ENCODE measurements around the gene PARD6G.

DNA sequence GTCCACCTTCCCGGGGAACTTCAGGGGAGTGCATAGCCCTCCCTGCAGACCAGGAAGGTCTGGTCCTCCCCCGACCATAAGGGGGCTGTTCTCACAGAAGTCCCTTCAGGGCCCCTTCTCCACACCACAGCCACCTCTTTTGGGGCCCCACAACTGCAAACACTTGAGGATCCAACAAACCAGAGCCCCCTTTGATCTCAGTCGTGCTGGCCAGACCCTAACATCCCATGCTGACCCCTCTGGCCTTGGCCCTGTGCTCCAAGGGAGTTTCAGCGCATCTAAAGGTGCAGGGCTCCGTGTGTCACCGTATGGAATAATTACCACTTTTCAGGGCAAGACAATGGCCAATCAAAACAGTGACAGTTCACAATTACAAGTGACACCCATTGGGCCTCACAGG lies 80.6 kb downstream of the PARD6G start:
- no peak for TF ChIP-seq EZH2 (IDR thresholded peaks at IDR 0.05; ENCODE audit: insufficient read depth, low read length)
- TF ChIP-seq, protein P1, sequence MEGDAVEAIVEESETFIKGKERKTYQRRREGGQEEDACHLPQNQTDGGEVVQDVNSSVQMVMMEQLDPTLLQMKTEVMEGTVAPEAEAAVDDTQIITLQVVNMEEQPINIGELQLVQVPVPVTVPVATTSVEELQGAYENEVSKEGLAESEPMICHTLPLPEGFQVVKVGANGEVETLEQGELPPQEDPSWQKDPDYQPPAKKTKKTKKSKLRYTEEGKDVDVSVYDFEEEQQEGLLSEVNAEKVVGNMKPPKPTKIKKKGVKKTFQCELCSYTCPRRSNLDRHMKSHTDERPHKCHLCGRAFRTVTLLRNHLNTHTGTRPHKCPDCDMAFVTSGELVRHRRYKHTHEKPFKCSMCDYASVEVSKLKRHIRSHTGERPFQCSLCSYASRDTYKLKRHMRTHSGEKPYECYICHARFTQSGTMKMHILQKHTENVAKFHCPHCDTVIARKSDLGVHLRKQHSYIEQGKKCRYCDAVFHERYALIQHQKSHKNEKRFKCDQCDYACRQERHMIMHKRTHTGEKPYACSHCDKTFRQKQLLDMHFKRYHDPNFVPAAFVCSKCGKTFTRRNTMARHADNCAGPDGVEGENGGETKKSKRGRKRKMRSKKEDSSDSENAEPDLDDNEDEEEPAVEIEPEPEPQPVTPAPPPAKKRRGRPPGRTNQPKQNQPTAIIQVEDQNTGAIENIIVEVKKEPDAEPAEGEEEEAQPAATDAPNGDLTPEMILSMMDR (IDR thresholded peaks at IDR 0.05; ENCODE audit: insufficient read depth, low read depth, low read length) = no peak

Data from astrocyte (in vitro differentiated cells and primary cell).